K562 (cell line): ENCODE results near the gene NDUFB10. TPM values are rescaled to one million over a fixed set of nuclear protein-coding genes. Genes with fewer than 3 reads are reported as not detected.

Experiments used
- CBFB ChIP-seq: sonication (generic); formaldehyde crosslinking; IDR thresholded peaks from 2 replicates; pipeline ENCODE4 v1.4.0; 2020; ENCODE audit warnings: mild to moderate bottlenecking, missing genetic modification reagents
- ELF4 ChIP-seq: fragments of 450-650 bp; formaldehyde crosslinking; IDR thresholded peaks from 2 replicates; pipeline ENCODE4 v1.4.0; 2022; ENCODE audit warnings: missing genetic modification characterization
- ILF3 ChIP-seq: fragments of 450-650 bp; IDR thresholded peaks from 2 replicates; pipeline ENCODE4 v1.6.1; 2018; ENCODE audit warnings: antibody characterized with exemption, mild to moderate bottlenecking, moderate library complexity, borderline replicate concordance
- MTA3 ChIP-seq: fragments of 450-650 bp; formaldehyde crosslinking; IDR thresholded peaks from 2 replicates; pipeline ENCODE4 v1.6.1; 2017; ENCODE audit warnings: mild to moderate bottlenecking, borderline replicate concordance
- PREB ChIP-seq: sonication (generic); formaldehyde crosslinking; IDR thresholded peaks from 2 replicates; pipeline ENCODE4 v1.8.1; 2023; ENCODE audit warnings: mild to moderate bottlenecking, missing genetic modification reagents
- PRPF4 ChIP-seq: fragments of 200-400 bp; formaldehyde crosslinking; IDR thresholded peaks from one replicate; pipeline ENCODE4 v1.6.1; 2017; ENCODE audit warnings: low read length, low read depth, mild to moderate bottlenecking; ENCODE audit not compliant: insufficient read depth, poor library complexity, severe bottlenecking
- RBM25 ChIP-seq: fragments of 200-400 bp; formaldehyde crosslinking; IDR thresholded peaks from 2 replicates; pipeline ENCODE4 v1.6.1; 2018; ENCODE audit warnings: low read length, low read depth, moderate library complexity; ENCODE audit not compliant: severe bottlenecking
- REST ChIP-seq, 2 experiments: fragments of 450-650 bp; formaldehyde crosslinking in 1 of 2; IDR thresholded peaks; 2 replicates each; pipeline versions ENCODE4 v1.4.0 to v1.6.1; 2014 to 2020; ENCODE audit warnings: mild to moderate bottlenecking in 2 of 2, borderline replicate concordance in 1 of 2, low read depth in 1 of 2
- SETDB1 ChIP-seq: IDR thresholded peaks from one replicate; pipeline ENCODE4 v1.6.1; 2012; ENCODE audit warnings: low read length, control low read depth, inconsistent platforms
- SLC30A9 ChIP-seq: fragments of 250-450 bp; sonication (Bioruptor Pico); IDR thresholded peaks from 2 replicates; pipeline ENCODE4 v1.8.0; 2022; ENCODE audit warnings: mild to moderate bottlenecking, moderate library complexity
- STAT5A ChIP-seq: IDR thresholded peaks from 2 replicates; pipeline ENCODE4 v1.6.1; 2012; ENCODE audit warnings: low read length, inconsistent platforms, borderline replicate concordance
- TCF3 ChIP-seq: sonication (generic); formaldehyde crosslinking; IDR thresholded peaks from 2 replicates; pipeline ENCODE4 v1.4.0; 2020; ENCODE audit warnings: mild to moderate bottlenecking, missing genetic modification reagents
- TRIM24 ChIP-seq, 2 experiments: fragments of 450-650 bp; IDR thresholded peaks; 2 replicates each; pipeline ENCODE4 v1.6.1; 2016
- ZFP36 ChIP-seq: fragments of 150-350 bp; IDR thresholded peaks from 2 replicates; pipeline ENCODE4 v1.6.1; 2018; ENCODE audit warnings: low read length, low read depth; ENCODE audit not compliant: partially characterized antibody
- ZNF175 ChIP-seq: fragments of 200-800 bp; sonication (Bioruptor generic); IDR thresholded peaks from 2 replicates; pipeline ENCODE4 v1.6.1; 2016; ENCODE audit warnings: low read depth, mild to moderate bottlenecking, missing genetic modification characterization, missing compliant biosample characterization
- ZNF512 ChIP-seq: IDR thresholded peaks from 2 replicates; pipeline ENCODE4 v1.6.1; 2016; ENCODE audit warnings: missing genetic modification characterization, missing compliant biosample characterization
- ZNF695 ChIP-seq: fragments of 450-650 bp; formaldehyde crosslinking; IDR thresholded peaks from 2 replicates; pipeline ENCODE4 v1.4.0; 2020; ENCODE audit warnings: mild to moderate bottlenecking, moderate library complexity
- ZNF75A ChIP-seq: fragments of 450-650 bp; formaldehyde crosslinking; IDR thresholded peaks from 2 replicates; pipeline ENCODE4 v1.4.0; 2020; ENCODE audit warnings: mild to moderate bottlenecking
- polyA plus RNA-seq, 8 experiments: library from polyadenylated mRNA; depleted of rRNA in 4 of 8; stranded (reverse) in 5 of 8; unstranded in 3 of 8; fragments of >200 nt; fragmentation: Nextera tagmentation in 2 of 8; fragmentation: Illumina TruSeq in 1 of 8; extraction: Ambion mirVana in 2 of 8; extraction: Trizol in 1 of 8; gene quantifications; 2 replicates each; pipeline versions ENCODE4 v1.2.1 to v1.2.3, GENCODE V29; 2011 to 2014; ENCODE audit warnings: inconsistent platforms in 1 of 8, missing spikeins in 1 of 8
- total RNA-seq, 7 experiments: library from RNA; depleted of rRNA in 6 of 7; stranded (reverse); fragments of >200 nt in 6 of 7; fragmentation: Illumina TruSeq in 2 of 7; extraction: Trizol in 2 of 7; gene quantifications; 2 replicates each; pipeline versions ENCODE4 v1.2.1 to v1.2.3, GENCODE V29; 2011 to 2021; ENCODE audit warnings: low replicate concordance in 1 of 7

NDUFB10 gene
- total and polyA plus RNA-seq, 9 of the 15 experiments (the other 6 are each of a cell fraction or from before 2014, with no cell fraction given), result 69.3 to 527 (median 161) TPM

GRCh38 chr16:1990351-1991134 lies 31.2 kb downstream of the NDUFB10 start (continued):
- TF ChIP-seq REST (IDR thresholded peaks at IDR 0.05; ENCODE audit: borderline replicate concordance) (no peak), REST (CRISPR knock-in tag; IDR thresholded peaks at IDR 0.05; ENCODE audit: low read depth) (no peak), TRIM24 (IDR thresholded peaks at IDR 0.05) (no peak), TCF3 (CRISPR knock-in tag) (no peak), SLC30A9 (CRISPR knock-in tag) (no peak), ZNF175 (CRISPR knock-in tag) (no peak), CBFB (CRISPR knock-in tag) (no peak), ZNF512 (tag) (no peak), MTA3 (no peak; the same call in 1 of the 2 replicates), ZNF75A (CRISPR knock-in tag) (no peak), PREB (no peak), STAT5A (no peak), RBM25 (no peak), ILF3 (no peak), SETDB1 (no peak), ZNF695 (CRISPR knock-in tag) (no peak), PRPF4 (no peak), ELF4 (CRISPR knock-in tag) (no peak), ZFP36 (peak; percentile 92)
